GM12864 (cell line): Measurements from ENCODE around the gene GDAP2.

Experiments used
- DNase-seq: peaks from one replicate; pipeline ENCODE4 v3.0.0-alpha.2; 2011; ENCODE audit warnings: low read depth
- H3K4me3 ChIP-seq: 2 replicates; pipeline ENCODE4 v1.5.1; 2011; ENCODE audit warnings: mild to moderate bottlenecking, low read depth, low read length, control low read depth
- TF ChIP-seq, protein P1 (sequence below): IDR thresholded peaks from 2 replicates; pipeline ENCODE4 v1.5.1; 2011; ENCODE audit warnings: low read depth, mild to moderate bottlenecking, moderate library complexity, low read length, control low read depth, inconsistent platforms; ENCODE audit errors: missing control alignments

GDAP2 gene

DNA sequence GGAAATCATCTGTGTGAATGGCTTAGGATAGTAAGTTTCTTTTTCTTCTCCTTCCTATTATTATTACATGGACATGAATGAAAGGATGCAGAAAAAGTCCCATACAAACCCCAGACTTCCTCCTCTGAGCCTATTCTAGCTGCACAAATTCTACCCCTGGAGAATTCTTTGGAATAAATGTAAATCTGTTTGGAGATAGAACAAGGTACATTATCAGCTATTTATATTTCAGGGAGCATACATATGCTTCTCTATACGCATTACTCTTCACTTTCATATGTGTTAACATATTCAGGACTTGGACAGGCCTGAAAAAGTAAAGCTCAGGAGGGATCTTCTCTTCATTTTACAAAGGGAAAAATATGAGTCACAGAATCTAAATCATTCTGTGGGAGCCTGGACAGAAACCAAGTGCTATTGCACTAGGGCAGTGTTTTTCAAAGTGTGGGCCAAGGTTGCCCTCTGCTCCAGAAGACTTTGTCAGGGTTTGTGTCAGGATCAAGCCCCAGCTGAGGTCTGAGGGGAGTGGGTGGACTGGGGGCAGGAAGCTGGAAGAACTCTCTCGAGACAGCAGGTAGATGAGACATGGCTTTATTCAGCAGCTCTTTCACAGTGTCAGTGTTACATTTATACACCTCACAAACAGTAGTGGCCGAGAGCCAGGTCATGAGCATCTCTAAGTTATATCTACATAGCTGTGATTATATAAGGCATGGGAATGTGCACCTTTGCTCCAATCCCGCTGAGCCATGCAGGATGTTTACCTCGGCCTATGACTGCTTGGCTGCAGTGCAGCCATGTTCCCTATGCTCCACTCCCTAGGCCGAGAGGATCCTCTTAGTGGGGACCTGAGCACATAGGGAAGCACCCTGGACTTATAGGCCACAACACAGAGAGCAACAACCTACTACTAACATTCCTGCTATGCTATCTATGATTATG, 114.3 kb downstream of the GDAP2 start:
- TF ChIP-seq, protein P1, sequence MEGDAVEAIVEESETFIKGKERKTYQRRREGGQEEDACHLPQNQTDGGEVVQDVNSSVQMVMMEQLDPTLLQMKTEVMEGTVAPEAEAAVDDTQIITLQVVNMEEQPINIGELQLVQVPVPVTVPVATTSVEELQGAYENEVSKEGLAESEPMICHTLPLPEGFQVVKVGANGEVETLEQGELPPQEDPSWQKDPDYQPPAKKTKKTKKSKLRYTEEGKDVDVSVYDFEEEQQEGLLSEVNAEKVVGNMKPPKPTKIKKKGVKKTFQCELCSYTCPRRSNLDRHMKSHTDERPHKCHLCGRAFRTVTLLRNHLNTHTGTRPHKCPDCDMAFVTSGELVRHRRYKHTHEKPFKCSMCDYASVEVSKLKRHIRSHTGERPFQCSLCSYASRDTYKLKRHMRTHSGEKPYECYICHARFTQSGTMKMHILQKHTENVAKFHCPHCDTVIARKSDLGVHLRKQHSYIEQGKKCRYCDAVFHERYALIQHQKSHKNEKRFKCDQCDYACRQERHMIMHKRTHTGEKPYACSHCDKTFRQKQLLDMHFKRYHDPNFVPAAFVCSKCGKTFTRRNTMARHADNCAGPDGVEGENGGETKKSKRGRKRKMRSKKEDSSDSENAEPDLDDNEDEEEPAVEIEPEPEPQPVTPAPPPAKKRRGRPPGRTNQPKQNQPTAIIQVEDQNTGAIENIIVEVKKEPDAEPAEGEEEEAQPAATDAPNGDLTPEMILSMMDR, result no peak
- no peak overlapping the region for H3K4me3 ChIP-seq
- DNase-seq, result no peak
